ENCODE data around the gene WIPF3. TPM values are rescaled to one million over a fixed set of nuclear protein-coding genes. Genes with fewer than 3 reads are reported as not detected.
A peak's percentile ranks its signal among the peaks of the same experiment; 100 is the strongest.

The WIPF3 gene, protein sequence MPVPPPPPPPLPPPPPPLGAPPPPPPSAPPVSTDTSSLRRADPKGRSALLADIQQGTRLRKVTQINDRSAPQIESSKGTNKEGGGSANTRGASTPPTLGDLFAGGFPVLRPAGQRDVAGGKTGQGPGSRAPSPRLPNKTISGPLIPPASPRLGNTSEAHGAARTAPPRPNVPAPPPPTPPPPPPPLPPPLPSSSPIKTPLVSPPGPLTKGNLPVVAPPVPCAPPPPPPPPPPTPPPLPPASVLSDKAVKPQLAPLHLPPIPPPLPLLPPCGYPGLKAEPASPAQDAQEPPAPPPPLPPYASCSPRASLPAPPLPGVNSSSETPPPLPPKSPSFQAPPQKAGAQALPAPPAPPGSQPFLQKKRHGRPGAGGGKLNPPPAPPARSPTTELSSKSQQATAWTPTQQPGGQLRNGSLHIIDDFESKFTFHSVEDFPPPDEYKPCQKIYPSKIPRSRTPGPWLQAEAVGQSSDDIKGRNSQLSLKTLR
- not detected for total RNA-seq

DNA sequence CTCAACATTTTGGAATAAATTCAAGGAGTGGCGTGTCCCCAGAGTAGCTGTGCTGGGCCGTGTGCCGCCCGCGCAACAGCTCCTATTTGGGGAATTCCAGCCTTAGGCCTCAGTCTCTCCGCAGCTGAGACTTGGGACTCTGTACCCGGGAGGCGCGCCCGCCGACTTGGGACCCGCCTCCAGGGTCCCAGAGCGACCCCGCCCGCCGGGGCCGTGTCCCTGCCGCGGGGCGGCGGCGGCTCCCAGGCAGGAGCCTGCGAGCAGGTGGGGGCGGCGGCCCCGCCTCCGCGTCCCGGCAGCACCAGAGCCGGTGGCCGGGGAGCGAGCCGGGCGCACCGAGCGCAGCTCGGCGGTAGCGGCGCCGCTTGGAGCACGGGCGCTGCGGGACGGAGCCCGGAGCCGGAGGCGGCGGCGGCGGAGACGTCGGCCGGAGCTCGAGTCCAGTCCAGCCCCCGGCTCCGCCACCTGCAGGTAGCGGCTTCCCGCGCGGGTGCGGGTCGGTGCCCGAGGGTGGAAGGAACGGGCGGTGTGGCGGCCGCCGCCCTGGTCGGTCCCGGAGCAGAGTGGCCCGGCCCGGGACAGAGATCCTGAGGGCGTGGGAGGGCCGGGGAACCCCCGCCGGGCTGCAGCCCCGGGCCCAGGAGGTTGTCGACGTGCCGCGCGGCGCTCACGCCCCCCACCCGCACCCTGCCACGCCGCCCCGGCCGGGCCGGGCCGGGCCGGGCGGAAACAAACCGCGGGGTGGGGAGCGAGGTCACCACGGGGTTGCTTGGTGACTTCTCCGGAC, at the start of gene WIPF3:
TSS of gene WIPF3 (plus strand) at position 301 of the 787 bp plus-strand sequence. CDS start 28,217 bp downstream, outside the sequence.
- H3K9me3 Mint-ChIP-seq = no peaks in the 10 kb centered on the region
- H3K27ac Mint-ChIP-seq = no peak within 1 kb of the TSS
- peaks cover 65% of the 10 kb centered on the region for H3K27me3 Mint-ChIP-seq
- peak; percentile 33 for DNase-seq
- H3K4me1 Mint-ChIP-seq = peaks cover 4% of the 10 kb centered on the region
- ATAC-seq (ENCODE audit: low read depth) = peak; percentile 60
- POLR2A ChIA-PET = no interaction called here
- no peaks in the 10 kb centered on the region for H3K36me3 Mint-ChIP-seq
- peak within 1 kb of the TSS; percentile 16 for H3K4me3 Mint-ChIP-seq

GRCh38 chr7:29763266-29763665, 43.0 kb upstream of the WIPF3 start:
- peaks cover 25% of the 10 kb centered on the region for H3K27me3 Mint-ChIP-seq
- H3K9me3 Mint-ChIP-seq = no peaks in the 10 kb centered on the region
- H3K36me3 Mint-ChIP-seq = no peaks in the 10 kb centered on the region
- peaks cover 2% of the 10 kb centered on the region for H3K4me1 Mint-ChIP-seq
- DNase-seq (no peak), ATAC-seq (ENCODE audit: low read depth) (no peak)
- H3K4me3 Mint-ChIP-seq = no peak overlapping the region
- H3K27ac Mint-ChIP-seq = no peak overlapping the region
- POLR2A ChIA-PET = no interaction called here

DNA sequence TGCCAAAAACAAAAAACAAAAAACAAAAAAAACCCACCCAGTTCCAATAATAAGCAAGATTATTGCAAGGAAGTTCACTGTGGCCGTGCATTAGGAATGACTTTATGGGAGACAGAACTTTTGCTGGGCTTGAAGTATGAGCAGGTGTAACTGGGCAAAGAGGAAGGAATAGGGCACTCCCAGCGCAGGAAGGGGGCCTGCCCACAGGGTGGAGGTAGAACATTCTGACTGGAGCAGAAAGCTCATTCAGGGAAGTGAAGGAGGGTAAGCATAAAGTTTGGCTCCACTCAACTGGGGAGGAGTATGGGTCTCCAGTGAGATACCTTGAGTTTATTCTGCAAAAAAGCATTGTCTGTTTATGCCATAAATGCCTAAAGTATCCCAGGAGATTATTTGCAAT, 42.1 kb upstream of the WIPF3 start:
- no peak for DNase-seq
- Mint-ChIP-seq H3K4me3 (no peak overlapping the region), H3K36me3 (no peaks in the 10 kb centered on the region), H3K4me1 (no peaks in the 10 kb centered on the region), H3K9me3 (no peaks in the 10 kb centered on the region), H3K27me3 (peaks cover 25% of the 10 kb centered on the region), H3K27ac (no peak overlapping the region)
- POLR2A ChIA-PET = no interaction called here
- ATAC-seq (ENCODE audit: low read depth) = no peak

- Mint-ChIP-seq H3K4me3 (no peak overlapping the region), H3K36me3 (no peaks in the 10 kb centered on the region), H3K27me3 (peaks cover 26% of the 10 kb centered on the region), H3K27ac (no peak overlapping the region), H3K4me1 (no peaks in the 10 kb centered on the region), H3K9me3 (no peaks in the 10 kb centered on the region)
- no peak for DNase-seq
- ATAC-seq (ENCODE audit: low read depth) = no peak
- POLR2A ChIA-PET = no interaction called here
Observed at GRCh38 chr7:29765490-29765889, 40.8 kb upstream of the WIPF3 start.

- H3K4me1 Mint-ChIP-seq = no peaks in the 10 kb centered on the region
- H3K27me3 Mint-ChIP-seq = peaks cover 16% of the 10 kb centered on the region
- H3K4me3 Mint-ChIP-seq = no peak overlapping the region
- no peak overlapping the region for H3K27ac Mint-ChIP-seq
- no peak for DNase-seq
- POLR2A ChIA-PET = no interaction called here
- ATAC-seq (ENCODE audit: low read depth) = no peak
- no peaks in the 10 kb centered on the region for H3K9me3 Mint-ChIP-seq
- no peaks in the 10 kb centered on the region for H3K36me3 Mint-ChIP-seq
Observed at GRCh38 chr7:29770371-29770770, 35.9 kb upstream of the WIPF3 start.

DNA sequence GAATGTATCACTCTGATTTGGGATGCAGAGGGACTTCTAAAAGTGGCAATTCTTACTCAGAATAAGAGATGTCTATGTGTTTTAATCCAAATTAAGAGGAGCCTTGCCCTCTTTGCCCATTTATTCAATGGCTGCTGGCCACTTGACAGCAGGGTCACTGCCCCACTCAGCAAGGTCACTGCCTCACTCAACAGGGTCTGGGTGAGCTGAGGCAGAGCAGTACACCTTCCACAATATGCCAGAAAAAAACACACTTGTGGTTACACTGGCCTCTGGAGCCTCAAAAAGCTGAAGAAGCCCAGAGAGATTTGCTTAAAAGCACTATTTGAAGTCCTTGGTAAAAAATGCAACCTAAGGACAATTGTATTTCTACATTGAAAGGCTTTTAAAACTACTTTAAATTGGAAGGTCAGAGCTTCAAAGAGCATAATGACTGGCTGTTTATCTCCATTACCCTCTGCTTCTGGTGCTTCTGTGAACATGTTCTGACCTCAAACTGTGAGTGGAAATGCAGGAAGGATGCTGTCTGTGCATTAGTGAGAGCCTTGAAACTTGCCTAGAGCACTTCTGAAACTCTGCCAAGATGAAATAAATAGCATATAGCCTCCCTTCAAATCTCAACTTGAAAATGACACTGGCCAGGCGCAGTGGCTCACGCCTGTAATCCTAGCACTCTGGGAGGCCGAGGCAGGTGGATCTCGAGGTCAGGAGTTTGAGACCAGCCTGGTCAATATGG, 35.1 kb upstream of the WIPF3 start:
- Mint-ChIP-seq H3K27me3 (peaks cover 14% of the 10 kb centered on the region), H3K4me3 (no peak overlapping the region), H3K27ac (no peak overlapping the region), H3K36me3 (no peaks in the 10 kb centered on the region), H3K9me3 (no peaks in the 10 kb centered on the region), H3K4me1 (no peaks in the 10 kb centered on the region)
- ATAC-seq (ENCODE audit: low read depth) (no peak), DNase-seq (no peak)
- POLR2A ChIA-PET = interaction anchor here (0.7 kb wide), 1 partner anchor 192 kb away, joined by 4 read pairs; no protein-coding TSS in a partner anchor

GRCh38 chr7:29779017-29779416, 27.3 kb upstream of the WIPF3 start:
- POLR2A ChIA-PET = no interaction called here
- Mint-ChIP-seq H3K4me3 (no peak overlapping the region), H3K27me3 (peaks cover 16% of the 10 kb centered on the region), H3K27ac (no peak overlapping the region), H3K4me1 (no peaks in the 10 kb centered on the region), H3K9me3 (no peaks in the 10 kb centered on the region), H3K36me3 (no peaks in the 10 kb centered on the region)
- ATAC-seq (ENCODE audit: low read depth) (no peak), DNase-seq (no peak)

- H3K4me3 Mint-ChIP-seq = no peak overlapping the region
- H3K27ac Mint-ChIP-seq = no peak overlapping the region
Observed at GRCh38 chr7:29780346-29780745, 26.0 kb upstream of the WIPF3 start.

GRCh38 chr7:29783671-29784070, 22.6 kb upstream of the WIPF3 start:
- H3K36me3 Mint-ChIP-seq = no peaks in the 10 kb centered on the region
- POLR2A ChIA-PET = no interaction called here
- peaks cover 10% of the 10 kb centered on the region for H3K27me3 Mint-ChIP-seq
- H3K4me3 Mint-ChIP-seq = no peak overlapping the region
- H3K4me1 Mint-ChIP-seq = no peaks in the 10 kb centered on the region
- ATAC-seq (ENCODE audit: low read depth) = no peak
- no peak overlapping the region for H3K27ac Mint-ChIP-seq
- DNase-seq = no peak
- no peaks in the 10 kb centered on the region for H3K9me3 Mint-ChIP-seq

More at GRCh38 chr7:29780346-29780745, 26.0 kb upstream of the WIPF3 start:
- POLR2A ChIA-PET = no interaction called here
- H3K9me3 Mint-ChIP-seq = no peaks in the 10 kb centered on the region
- peaks cover 14% of the 10 kb centered on the region for H3K27me3 Mint-ChIP-seq
- no peak for ATAC-seq (ENCODE audit: low read depth)
- no peaks in the 10 kb centered on the region for H3K36me3 Mint-ChIP-seq
- no peaks in the 10 kb centered on the region for H3K4me1 Mint-ChIP-seq
- DNase-seq = no peak

DNA sequence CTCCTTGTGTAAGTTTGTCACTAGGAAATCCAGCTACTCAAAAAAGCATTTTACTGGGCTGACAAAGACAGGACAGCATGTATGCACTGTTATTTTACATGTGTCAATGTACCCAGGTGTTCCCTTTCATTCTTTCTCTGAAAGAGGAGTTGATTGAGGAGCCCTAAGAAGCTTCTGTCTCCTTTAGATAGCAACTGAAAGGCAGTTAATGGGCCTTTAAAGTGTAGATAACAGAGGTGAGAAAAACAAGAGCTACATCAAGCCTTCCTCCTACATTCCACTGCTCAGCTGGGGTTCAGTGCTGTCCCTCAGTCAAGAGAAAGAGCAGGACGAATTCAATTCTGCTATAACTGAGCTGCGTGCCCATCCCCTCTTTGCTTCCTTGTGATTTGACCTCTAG, 12.8 kb upstream of the WIPF3 start:
- H3K4me1 Mint-ChIP-seq = no peaks in the 10 kb centered on the region
- H3K4me3 Mint-ChIP-seq = no peak overlapping the region
- H3K9me3 Mint-ChIP-seq = no peaks in the 10 kb centered on the region
- H3K27ac Mint-ChIP-seq = no peak overlapping the region
- peaks cover 15% of the 10 kb centered on the region for H3K27me3 Mint-ChIP-seq
- POLR2A ChIA-PET = no interaction called here
- no peak for ATAC-seq (ENCODE audit: low read depth)
- DNase-seq = no peak
- H3K36me3 Mint-ChIP-seq = no peaks in the 10 kb centered on the region

- Mint-ChIP-seq H3K27me3 (peaks cover 19% of the 10 kb centered on the region), H3K4me1 (no peaks in the 10 kb centered on the region), H3K4me3 (no peak overlapping the region), H3K36me3 (no peaks in the 10 kb centered on the region), H3K9me3 (no peaks in the 10 kb centered on the region), H3K27ac (no peak overlapping the region)
- no peak for ATAC-seq (ENCODE audit: low read depth)
- POLR2A ChIA-PET = no interaction called here
- DNase-seq = no peak
Observed at GRCh38 chr7:29794959-29795629, 11.2 kb upstream of the WIPF3 start.

DNA sequence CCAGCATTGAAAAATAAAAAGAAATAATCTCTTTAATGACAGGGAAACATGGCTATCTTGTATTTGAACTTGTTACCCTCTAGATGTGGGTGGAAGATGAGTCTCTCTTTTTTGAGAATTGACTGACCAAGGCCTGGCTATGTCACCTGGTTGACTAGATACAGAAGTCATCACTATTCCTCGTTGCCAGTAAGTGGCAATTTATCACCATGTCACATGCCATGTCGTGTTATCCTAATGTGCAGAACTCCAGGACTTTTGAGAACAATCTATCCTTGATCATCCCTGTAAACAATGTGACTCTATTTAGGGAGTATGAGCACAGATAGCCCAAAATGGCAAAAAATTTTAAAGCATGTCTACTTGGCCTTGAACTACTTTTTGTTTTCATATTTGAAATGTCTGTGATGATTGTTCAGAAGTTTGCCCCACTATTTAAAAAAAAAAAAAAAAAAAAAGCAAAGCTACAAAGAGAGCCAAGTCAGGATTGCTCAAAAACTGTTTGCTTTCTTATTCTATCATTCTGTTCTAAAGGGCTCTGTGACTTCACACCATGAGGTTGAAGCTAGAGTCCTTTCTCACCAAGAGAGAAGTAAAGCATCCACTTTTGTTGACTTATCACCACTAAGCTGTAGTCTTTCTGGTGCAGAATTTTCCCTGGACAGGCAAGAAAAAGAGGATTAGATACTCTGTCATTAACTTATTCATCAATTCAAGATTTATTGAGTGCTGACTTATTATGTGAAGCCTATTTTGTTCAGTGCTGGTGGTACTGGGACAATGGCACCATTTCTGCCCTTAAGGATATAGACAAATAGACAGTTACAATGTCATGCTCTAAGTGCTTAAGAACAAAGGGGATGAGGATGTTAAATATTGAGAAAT, 10.4 kb upstream of the WIPF3 start:
- H3K27me3 Mint-ChIP-seq = peaks cover 19% of the 10 kb centered on the region
- no peaks in the 10 kb centered on the region for H3K4me1 Mint-ChIP-seq
- no peak overlapping the region for H3K27ac Mint-ChIP-seq
- ATAC-seq (ENCODE audit: low read depth) = no peak
- no peaks in the 10 kb centered on the region for H3K9me3 Mint-ChIP-seq
- no peak overlapping the region for H3K4me3 Mint-ChIP-seq
- DNase-seq = no peak
- POLR2A ChIA-PET = no interaction called here
- no peaks in the 10 kb centered on the region for H3K36me3 Mint-ChIP-seq

All from activated naive CD8-positive, alpha-beta T cell treated with anti-CD3 and anti-CD28 coated beads, Interleukin-2, amount 10 ng/mL, durations not matched to agents 7 days and 5 days (primary cell).